GM12874 (cell line): Measurements from ENCODE around the gene CWC27.

Experiments
- CTCF ChIP-seq: IDR thresholded peaks from 2 replicates; pipeline ENCODE4 v1.5.1; 2011; ENCODE audit warnings: low read depth, mild to moderate bottlenecking, control low read depth, low read length, moderate library complexity; ENCODE audit not compliant: insufficient read depth

CWC27 gene

GRCh38 chr5:64968591-64969110 lies 199.9 kb downstream of the CWC27 start:
- no peak for TF ChIP-seq CTCF

DNA sequence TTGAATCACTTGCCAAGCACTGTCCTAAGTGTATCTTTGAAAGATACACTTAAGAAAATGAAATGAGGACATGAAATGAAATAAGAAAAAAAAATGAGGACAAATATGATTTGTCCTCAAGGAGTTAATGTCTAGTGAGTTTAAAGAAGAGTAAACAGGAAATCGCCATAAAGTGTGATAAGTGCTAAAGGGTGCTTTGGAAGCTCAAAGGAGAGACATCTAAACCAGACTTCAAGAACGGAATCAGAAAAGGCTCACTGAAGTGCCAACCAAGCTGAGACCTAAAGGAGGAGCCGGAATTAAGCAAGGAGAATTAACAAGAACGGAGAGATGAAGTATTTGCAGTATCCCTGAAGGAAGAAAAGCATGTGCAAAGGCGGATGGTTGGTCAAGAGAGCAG lies 200.8 kb downstream of the CWC27 start:
- TF ChIP-seq CTCF = no peak

- no peak for TF ChIP-seq CTCF
Measured at GRCh38 chr5:64971513-64971912, 202.8 kb downstream of the CWC27 start.

DNA sequence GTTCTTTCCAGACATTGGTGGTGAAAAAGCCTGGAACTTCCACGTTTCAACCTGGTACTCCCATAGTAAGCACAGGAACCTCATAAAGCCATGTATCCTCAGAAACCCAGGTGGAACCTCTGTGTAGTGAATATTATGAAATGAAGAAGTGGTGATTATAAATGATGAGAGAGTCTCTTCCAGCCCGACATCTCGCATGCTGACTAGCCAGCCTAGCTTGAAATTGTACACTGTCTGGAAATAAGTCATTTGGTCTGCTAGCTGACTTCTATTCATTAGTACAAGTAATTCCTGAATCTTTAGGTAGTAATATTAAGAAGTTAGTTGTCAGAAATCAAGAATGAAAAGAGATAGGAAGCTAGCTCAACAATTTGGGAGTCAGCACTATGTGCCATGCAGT lies 203.3 kb downstream of the CWC27 start:
- no peak for TF ChIP-seq CTCF

- no peak for TF ChIP-seq CTCF
Measured at GRCh38 chr5:64972591-64972990, 203.9 kb downstream of the CWC27 start.

DNA sequence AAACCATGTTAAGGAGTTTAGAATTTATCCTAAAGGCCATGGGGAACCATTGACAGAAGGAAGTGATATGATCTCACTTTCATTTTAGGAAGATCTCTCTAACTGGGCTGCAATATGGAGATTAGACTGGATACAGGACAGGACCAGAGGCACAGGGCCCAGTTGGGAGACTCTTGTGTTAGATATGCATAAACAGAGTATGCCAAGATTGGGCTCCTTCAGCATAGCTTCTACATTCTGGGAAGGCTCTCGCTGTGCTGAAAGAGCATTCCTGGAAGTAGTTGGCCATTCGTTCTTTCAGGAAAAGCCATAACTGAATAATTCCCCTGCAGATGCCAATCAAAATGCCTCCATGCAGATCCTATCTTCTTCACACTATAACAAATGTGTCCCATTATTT lies 204.5 kb downstream of the CWC27 start:
- TF ChIP-seq CTCF = no peak

DNA sequence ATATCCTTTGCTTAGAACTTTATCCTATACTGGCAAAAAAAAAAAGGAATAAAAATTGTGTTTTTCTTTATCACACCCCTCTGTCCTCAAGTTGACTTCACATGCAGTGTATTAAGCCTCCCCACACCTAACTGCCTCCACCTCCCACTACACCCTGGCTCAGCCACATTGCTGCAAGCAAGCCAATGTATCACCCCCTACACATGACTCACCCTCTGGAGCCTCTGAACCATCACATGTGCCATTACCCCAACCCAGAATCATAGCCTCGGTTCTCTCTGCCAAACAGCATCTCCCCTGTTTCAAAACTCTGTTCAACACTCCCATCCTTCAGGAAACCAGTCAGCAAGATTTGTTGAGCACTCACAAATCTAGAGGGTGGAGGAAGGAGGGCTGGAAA lies 209.0 kb downstream of the CWC27 start:
- TF ChIP-seq CTCF = no peak

DNA sequence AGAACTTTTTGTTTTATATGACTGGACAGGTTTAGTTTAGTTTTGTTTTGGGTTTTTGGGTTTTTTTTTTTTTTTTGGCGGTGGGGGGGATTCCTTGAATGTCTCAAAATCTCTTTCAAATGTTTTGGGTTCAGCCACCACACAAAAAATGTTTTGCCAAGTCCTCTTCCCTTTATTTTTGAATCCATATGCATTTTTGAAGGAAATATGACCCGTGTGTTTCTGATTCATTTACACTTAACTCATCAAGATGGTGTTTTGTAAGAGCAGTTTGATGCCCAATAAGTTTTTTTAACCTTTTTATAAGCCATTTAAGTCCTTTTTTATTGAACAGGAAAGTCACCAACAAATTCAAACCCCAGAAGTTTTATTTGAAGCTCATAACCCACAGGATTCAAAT lies 209.8 kb downstream of the CWC27 start:
- no peak for TF ChIP-seq CTCF
